ENCODE data around the gene OS9. TPM values are rescaled to one million over a fixed set of nuclear protein-coding genes. Genes with fewer than 3 reads are reported as not detected.
A peak's percentile ranks its signal among the peaks of the same experiment; 100 is the strongest.

Gene OS9
- total RNA-seq, 1 experiment from 2014 or later = 1,701 TPM

GRCh38 chr12:57724003-57724935 lies 30.3 kb downstream of the OS9 start:
- Histone ChIP-seq H3K36me3 (peaks cover 26% of the 10 kb centered on the region), H3K27me3 (no peaks in the 10 kb centered on the region), H3K9me3 (replicated peaks) (no peaks in the 10 kb centered on the region), H3K27ac (no peak overlapping the region), H3K4me3 (no peak overlapping the region), H3K4me1 (no peaks in the 10 kb centered on the region; the same call in 1 of the 2 replicates)
- peak; percentile 72 to 78 for DNase-seq

GRCh38 chr12:57724936-57725740 lies 31.2 kb downstream of the OS9 start:
- Histone ChIP-seq H3K9me3 (replicated peaks) (no peaks in the 10 kb centered on the region), H3K27ac (no peak overlapping the region), H3K4me1 (no peaks in the 10 kb centered on the region; the same call in 1 of the 2 replicates), H3K27me3 (no peaks in the 10 kb centered on the region), H3K36me3 (peaks cover 17% of the 10 kb centered on the region), H3K4me3 (no peak overlapping the region)
- peak; percentile 75 to 76 for DNase-seq

GRCh38 chr12:57725851-57726150 lies 31.9 kb downstream of the OS9 start:
- Histone ChIP-seq H3K9me3 (replicated peaks) (no peaks in the 10 kb centered on the region), H3K4me3 (peak overlapping the region; percentile 73), H3K27ac (peak overlapping the region; percentile 79), H3K36me3 (peaks cover 11% of the 10 kb centered on the region), H3K4me1 (no peaks in the 10 kb centered on the region; the same call in 1 of the 2 replicates), H3K27me3 (no peaks in the 10 kb centered on the region)
- no peak for DNase-seq

GRCh38 chr12:57726151-57726883 lies 32.4 kb downstream of the OS9 start:
- DNase-seq = peak; percentile 100
- Histone ChIP-seq H3K4me1 (no peaks in the 10 kb centered on the region; the same call in 1 of the 2 replicates), H3K27me3 (no peaks in the 10 kb centered on the region), H3K36me3 (peaks cover 6% of the 10 kb centered on the region), H3K27ac (peak overlapping the region; percentile 79), H3K4me3 (peak overlapping the region; percentile 73), H3K9me3 (replicated peaks) (no peaks in the 10 kb centered on the region)

- peak; percentile 88 to 90 for DNase-seq
- no peaks in the 10 kb centered on the region for H3K9me3 ChIP-seq (replicated peaks)
- no peaks in the 10 kb centered on the region for H3K36me3 ChIP-seq
- no peaks in the 10 kb centered on the region for H3K27me3 ChIP-seq
- H3K4me1 ChIP-seq = no peaks in the 10 kb centered on the region; the same call in 1 of the 2 replicates
- peak overlapping the region; percentile 79 for H3K27ac ChIP-seq
- H3K4me3 ChIP-seq = peak overlapping the region; percentile 73
These were observed 33.2 kb downstream of the OS9 start for GRCh38 chr12:57726884-57727757.

GRCh38 chr12:57727758-57728395 lies 33.9 kb downstream of the OS9 start:
- no peak overlapping the region for H3K4me3 ChIP-seq
- no peaks in the 10 kb centered on the region for H3K9me3 ChIP-seq (replicated peaks)
- H3K36me3 ChIP-seq = no peaks in the 10 kb centered on the region
- no peaks in the 10 kb centered on the region for H3K27me3 ChIP-seq
- no peak overlapping the region for H3K27ac ChIP-seq
- peak; percentile 82 to 83 for DNase-seq
- no peaks in the 10 kb centered on the region; the same call in 1 of the 2 replicates for H3K4me1 ChIP-seq

- Histone ChIP-seq H3K36me3 (no peaks in the 10 kb centered on the region), H3K4me1 (peaks cover 4% of the 10 kb centered on the region), H3K4me3 (no peak overlapping the region), H3K9me3 (replicated peaks) (no peaks in the 10 kb centered on the region), H3K27me3 (no peaks in the 10 kb centered on the region), H3K27ac (no peak overlapping the region)
- DNase-seq = peak in 1 of 2 experiments; percentile 70
These were observed 35.5 kb downstream of the OS9 start for GRCh38 chr12:57729321-57729844.

GRCh38 chr12:57730336-57731067 lies 36.6 kb downstream of the OS9 start:
- no peak for DNase-seq
- Histone ChIP-seq H3K9me3 (replicated peaks) (no peaks in the 10 kb centered on the region), H3K36me3 (no peaks in the 10 kb centered on the region), H3K4me1 (peaks cover 15% of the 10 kb centered on the region), H3K27me3 (no peaks in the 10 kb centered on the region), H3K27ac (no peak overlapping the region), H3K4me3 (no peak overlapping the region)

GRCh38 chr12:57731411-57732080 lies 37.6 kb downstream of the OS9 start:
- H3K4me3 ChIP-seq = no peak overlapping the region
- no peak overlapping the region for H3K27ac ChIP-seq
- H3K9me3 ChIP-seq (replicated peaks) = no peaks in the 10 kb centered on the region
- peaks cover 23% of the 10 kb centered on the region for H3K4me1 ChIP-seq
- H3K36me3 ChIP-seq = no peaks in the 10 kb centered on the region
- peaks cover 1% of the 10 kb centered on the region for H3K27me3 ChIP-seq
- DNase-seq = no peak

- Histone ChIP-seq H3K9me3 (replicated peaks) (no peaks in the 10 kb centered on the region), H3K4me3 (no peak overlapping the region), H3K36me3 (no peaks in the 10 kb centered on the region), H3K27ac (no peak overlapping the region), H3K27me3 (peaks cover 9% of the 10 kb centered on the region), H3K4me1 (peaks cover 30% of the 10 kb centered on the region)
- DNase-seq = peak in 1 of 2 experiments; percentile 73
These were observed 38.3 kb downstream of the OS9 start for GRCh38 chr12:57732270-57732669.

GRCh38 chr12:57732726-57733593 lies 39.0 kb downstream of the OS9 start:
- peaks cover 16% of the 10 kb centered on the region for H3K27me3 ChIP-seq
- H3K4me3 ChIP-seq = no peak overlapping the region
- H3K27ac ChIP-seq = no peak overlapping the region
- H3K36me3 ChIP-seq = no peaks in the 10 kb centered on the region
- peaks cover 33% of the 10 kb centered on the region for H3K4me1 ChIP-seq
- no peak for DNase-seq
- no peaks in the 10 kb centered on the region for H3K9me3 ChIP-seq (replicated peaks)

Data from SJCRH30 (cell line).